NCI-H2081 treated with DMSO at 0.1 percent for 48 hours (cell line): ENCODE results near the gene NPHP4.
A peak's percentile ranks its signal among the peaks of the same experiment; 100 is the strongest.

Experiments
- DNase-seq: peaks from one replicate; lab custom pipeline; 2025; lab: John Stamatoyannopoulos, UW

NPHP4 gene

GRCh38 chr1:5992026-5992813 is at the start of gene NPHP4:
TSS of gene NPHP4 (minus strand) at chr1:5992425. CDS start at chr1:5986289, 6,136 bp downstream.
- peak; percentile 97 for DNase-seq

GRCh38 chr1:6041432-6042062 is 49.3 kb upstream of the NPHP4 start:
- DNase-seq, result no peak

- DNase-seq, result no peak
These were observed 48.7 kb upstream of the NPHP4 start for GRCh38 chr1:6040861-6041415.

GRCh38 chr1:6040444-6040843 is 48.2 kb upstream of the NPHP4 start:
- DNase-seq, result no peak

DNA sequence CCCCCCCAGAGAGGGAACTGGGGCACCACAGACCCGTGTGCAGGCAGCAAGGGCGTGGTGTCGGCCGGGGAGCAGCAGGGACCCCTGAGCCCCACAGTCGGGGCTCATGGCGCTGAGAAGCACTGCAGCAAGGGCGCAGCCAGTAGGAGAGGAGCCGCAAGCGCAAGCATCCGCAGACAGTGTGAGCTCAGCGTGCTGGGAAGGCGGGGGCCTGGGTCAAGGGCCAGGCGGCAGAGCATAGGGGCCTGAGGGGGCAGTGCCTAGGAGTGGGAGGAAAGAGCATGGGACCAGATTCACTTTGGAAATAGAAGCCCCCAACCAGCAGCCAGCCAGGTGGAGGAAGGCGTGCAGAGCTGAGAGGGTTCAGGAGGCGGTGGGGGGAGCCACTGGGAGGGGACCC is 46.8 kb upstream of the NPHP4 start:
- DNase-seq, result no peak

GRCh38 chr1:6038603-6039002 is 46.4 kb upstream of the NPHP4 start:
- no peak for DNase-seq

GRCh38 chr1:6037338-6037762 is 45.1 kb upstream of the NPHP4 start:
- no peak for DNase-seq

DNA sequence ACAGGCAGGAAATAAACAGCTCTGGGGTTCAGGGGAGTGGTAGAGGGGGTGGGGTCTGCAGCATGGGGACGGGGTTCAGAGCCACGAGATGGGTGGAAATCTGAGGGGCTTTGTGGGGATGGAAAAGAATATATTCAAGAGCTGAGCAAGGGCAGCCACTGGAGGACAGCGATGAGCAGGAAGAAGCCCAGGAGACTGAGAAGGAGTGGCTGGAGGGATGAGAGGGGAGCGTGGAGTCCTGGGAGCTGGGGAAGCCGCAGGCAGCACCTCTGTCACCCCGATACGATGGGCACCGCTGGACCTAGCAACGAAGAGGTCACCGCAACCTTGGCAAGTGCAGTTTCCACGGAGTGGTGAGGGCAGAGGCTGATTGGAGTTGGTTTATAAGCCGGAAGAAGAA is 43.5 kb upstream of the NPHP4 start:
- DNase-seq, result no peak

DNA sequence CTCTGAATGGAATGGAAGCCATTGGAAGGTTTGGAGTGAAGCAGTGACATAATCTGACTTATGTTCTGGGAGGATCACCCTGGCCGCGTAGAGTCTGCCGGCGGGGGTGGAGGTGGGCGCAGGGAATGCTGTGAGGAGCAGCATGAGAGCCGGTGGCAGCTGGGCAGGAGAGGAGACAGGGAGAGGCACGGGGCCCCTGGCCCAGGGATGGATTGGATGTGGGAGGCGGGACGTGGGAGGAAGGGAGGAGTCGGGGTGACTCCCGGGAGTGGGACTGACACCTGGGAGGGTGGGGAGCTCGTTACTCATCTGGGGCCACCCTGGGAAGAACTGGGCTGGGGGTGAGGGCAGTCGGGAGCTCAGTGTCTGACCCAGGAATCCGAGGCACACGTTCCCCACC is 43.1 kb upstream of the NPHP4 start:
- no peak for DNase-seq

DNA sequence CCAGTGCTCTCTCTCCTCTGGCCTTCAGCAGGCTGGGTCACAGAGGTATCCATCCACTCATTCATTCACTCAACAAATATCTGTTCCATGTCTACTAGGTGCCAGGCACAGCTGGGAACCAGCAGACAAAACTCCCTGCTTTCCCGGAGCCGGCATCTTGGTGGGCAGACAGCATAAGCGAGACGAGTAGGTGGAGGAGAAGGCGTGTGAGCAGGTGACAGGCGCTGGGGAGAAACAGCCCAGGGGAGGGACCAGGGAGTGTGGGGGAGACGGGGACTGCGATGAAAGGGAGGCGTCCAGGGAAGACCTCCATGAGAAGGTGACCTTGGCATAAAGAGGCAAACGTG is 42.5 kb upstream of the NPHP4 start:
- no peak for DNase-seq

DNA sequence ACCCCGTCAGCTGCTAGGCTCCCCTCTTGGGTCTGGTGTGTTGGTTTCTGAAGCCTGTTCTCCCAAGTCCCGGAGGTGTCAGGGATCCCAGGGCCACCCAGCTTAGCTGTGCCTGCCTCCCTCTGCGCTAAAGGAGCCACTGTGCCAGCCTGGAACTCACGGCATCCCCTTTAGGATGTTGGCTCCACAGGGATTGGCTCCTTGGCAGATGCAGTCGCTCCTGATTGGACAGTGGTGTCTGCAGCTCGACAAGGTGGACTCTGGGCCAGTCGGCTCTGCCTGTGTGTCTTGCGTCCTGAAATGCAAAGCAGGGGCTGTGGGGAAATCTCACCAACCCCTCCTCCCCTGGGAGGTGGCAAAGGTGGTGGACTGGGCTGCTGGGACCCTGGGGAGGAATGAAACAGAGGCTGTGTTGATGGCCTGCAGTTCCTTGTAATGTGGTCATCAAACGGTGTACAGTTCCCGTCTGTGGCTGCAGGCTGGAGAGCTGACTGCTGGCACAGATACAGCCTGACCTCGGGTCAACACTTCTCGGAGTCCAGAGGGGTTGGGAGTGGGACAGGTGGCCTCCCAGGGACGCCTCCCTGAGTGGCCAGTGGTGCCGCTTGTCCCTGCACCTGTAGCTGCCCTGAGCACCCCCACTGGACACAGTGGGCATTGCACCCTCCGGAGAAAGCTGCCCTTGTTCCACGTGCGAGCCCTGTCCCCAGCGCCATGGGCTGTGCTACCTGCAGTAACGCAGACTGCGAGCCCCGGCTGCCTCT is 41.9 kb upstream of the NPHP4 start:
- no peak for DNase-seq

- no peak for DNase-seq
These were observed 40.9 kb upstream of the NPHP4 start for GRCh38 chr1:6033124-6033523.

GRCh38 chr1:6030547-6031261 is 38.5 kb upstream of the NPHP4 start:
- no peak for DNase-seq

- no peak for DNase-seq
These were observed 37.9 kb upstream of the NPHP4 start for GRCh38 chr1:6030132-6030531.

GRCh38 chr1:6029351-6029750 is 37.1 kb upstream of the NPHP4 start:
- DNase-seq, result no peak

- DNase-seq, result no peak
These were observed 36.0 kb upstream of the NPHP4 start for GRCh38 chr1:6028042-6028850.

DNA sequence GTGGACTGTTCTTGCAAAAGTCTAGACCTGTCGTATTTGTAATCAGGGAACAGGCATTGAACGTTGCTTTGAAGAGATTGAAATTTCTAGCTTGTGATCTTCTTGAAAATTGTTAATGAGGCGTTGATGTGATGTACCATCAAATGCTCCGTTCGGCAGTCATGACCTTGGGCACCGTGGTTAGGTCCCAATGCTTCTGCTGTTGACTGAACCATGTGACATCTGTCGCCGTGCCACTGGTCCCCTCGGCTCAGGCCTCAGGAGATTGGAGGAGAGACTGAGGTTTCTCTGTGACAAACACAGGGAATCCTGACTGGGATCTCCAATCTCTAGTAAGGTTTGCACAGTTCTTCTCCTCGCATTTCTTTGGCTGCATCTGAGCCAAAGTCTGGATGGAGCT is 35.4 kb upstream of the NPHP4 start:
- no peak for DNase-seq

DNA sequence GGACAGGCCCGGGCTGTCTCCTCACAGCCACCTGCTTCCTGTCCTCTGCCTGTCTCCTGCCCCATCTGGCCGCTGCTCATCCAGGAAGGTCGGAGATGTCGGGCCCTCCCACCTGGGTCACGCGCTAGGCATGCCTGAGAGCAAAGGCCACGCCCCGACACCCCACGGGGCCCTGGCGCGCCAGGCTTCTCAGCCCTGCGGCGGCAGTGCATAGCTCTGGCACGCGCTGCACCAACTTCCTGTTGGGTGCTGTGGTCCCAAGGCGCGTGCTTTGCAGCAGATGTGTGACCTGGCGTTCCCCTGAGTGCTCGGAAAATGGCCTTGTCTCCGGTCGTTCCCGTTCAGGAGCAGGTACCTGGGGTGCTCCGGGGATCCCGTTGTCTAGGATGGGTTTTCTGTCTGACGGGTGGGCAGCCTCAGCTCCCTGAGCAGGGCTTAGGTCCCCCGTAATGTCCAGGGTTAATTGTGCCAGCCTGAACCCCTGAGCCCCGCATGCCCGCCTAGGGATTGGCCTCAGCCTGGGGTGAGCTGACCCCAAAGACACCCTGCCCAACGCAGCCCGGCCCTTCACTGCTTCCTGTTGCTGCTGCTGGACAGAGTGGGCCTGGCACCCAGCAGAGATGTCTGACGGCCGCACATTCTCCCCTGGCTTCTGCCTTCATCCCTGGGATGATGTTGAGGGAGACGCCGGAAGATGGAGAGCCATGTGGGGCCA is 34.0 kb upstream of the NPHP4 start:
- DNase-seq, result peak; percentile 49

DNA sequence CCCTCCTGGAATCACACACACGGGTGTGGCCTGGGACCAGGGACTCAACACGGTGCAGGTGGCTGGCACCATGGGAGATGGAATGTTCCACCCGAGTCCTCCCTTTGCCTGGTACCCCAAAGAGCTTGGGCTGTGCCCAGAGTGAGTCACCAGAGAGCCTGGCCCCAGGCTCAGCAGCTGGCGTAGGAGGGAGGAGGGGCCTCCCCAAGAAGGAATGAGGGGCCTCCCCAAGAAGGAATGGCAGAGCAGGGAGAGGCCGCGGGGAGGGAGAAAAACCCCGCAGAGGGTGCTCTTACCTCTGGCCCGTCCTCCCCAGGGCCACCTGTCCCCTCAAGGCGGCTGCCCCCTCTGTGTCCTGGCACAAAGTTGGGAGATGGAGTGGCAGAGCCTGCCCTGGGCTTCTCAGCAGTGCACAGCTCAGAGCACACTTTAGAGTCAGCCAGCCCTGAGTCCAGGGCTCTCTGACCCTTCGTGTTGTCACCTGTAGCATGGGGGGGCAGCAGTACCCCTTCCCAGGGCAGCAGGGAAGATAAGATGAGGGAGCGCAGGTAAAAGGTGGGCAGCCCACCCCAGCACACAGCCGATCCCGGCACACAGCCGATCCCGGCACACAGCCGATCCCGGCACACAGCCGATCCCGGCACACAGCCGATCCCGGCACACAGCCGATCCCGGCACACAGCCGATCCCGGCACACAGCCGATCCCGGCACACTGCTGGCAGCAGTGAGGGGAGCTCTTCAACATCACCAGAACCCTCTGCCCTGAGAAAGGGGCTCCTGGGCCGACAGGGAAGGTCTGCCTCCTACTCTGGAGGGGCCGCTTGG is 33.3 kb upstream of the NPHP4 start:
- DNase-seq, result no peak

DNA sequence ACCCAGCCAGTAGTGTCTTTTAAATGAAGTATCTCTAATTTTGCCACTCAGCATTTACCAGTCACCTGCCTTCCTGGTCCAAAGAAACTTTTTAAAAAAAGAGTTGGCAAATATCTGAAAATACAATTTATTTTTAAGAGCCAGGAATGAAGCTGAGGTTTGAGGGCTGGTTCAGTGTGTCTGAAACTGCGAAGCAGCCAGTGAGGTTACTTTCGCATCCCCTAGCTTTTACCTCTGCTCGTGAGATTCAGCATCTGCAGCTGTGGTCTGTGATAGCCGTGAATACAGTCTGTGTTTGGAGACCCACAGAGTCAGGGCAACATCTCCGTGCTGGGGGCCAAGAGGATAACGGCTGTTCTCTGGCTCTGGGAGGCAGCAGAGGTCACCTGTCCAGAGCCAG is 32.2 kb upstream of the NPHP4 start:
- no peak for DNase-seq
